T-helper 1 cell treated with Interleukin-12 subunit alpha and Interleukin-12 subunit beta and Interleukin-4 antibody, amounts not matched to agents 30 ng/mL and 1 ng/mL, for 36 hours (primary cell): ENCODE data around the gene PCDHA7. TPM values are rescaled to one million over a fixed set of nuclear protein-coding genes. Genes with fewer than 3 reads are reported as not detected.

ENCODE experiments used
- intact Hi-C: fragments of 100-400 bp; cut with micrococcal nuclease; formaldehyde crosslinking; loops from one replicate; pipeline ENCODE4 v1.15.1; 2024
- total RNA-seq: library from RNA; stranded (reverse); gene quantifications from 2 replicates; pipeline ENCODE4 v1.2.3, GENCODE V29; 2022

The PCDHA7 gene
- total RNA-seq, 1 donor from 2014 or later: not detected

- intact Hi-C loops: loop anchor here (10.0 kb wide), 1 partner anchor 543 kb away; the partner anchor contains the start of gene PCDHGA5
Observed at GRCh38 chr5:140821375-140822280, 12.4 kb upstream of the PCDHA7 start, which contains the start of gene PCDHA5. Gene PCDHA5, plus strand, starts transcription at chr5:140821613.

- intact Hi-C loops: loop anchor here (10.0 kb wide), 1 partner anchor 543 kb away; the partner anchor contains the start of gene PCDHGA5
Observed at GRCh38 chr5:140822281-140822629, 11.8 kb upstream of the PCDHA7 start.

- intact Hi-C loops: loop anchor here (10.0 kb wide), 1 partner anchor 542 kb away; the partner anchor contains the start of gene PCDHGA5
Observed at GRCh38 chr5:140822969-140823368, 11.1 kb upstream of the PCDHA7 start.

GRCh38 chr5:140823475-140823874 is 10.6 kb upstream of the PCDHA7 start:
- intact Hi-C loops: loop anchor here (10.0 kb wide), 1 partner anchor 541 kb away; the partner anchor contains the start of gene PCDHGA5

- intact Hi-C loops: loop anchor here (2.0 to 10.0 kb wide), 2 partner anchors 23 to 537 kb away; partner anchors contain the start of gene PCDHGA5
Observed at GRCh38 chr5:140827704-140828361, 6.2 kb upstream of the PCDHA7 start, which contains the start of gene PCDHA6. Gene PCDHA6, plus strand, starts transcription at chr5:140827960. Its CDS starts 132 bp downstream, at chr5:140828092.

GRCh38 chr5:140828362-140828737 is 5.7 kb upstream of the PCDHA7 start:
- intact Hi-C loops: loop anchor here (10.0 kb wide), 1 partner anchor 536 kb away; the partner anchor contains the start of gene PCDHGA5

- intact Hi-C loops: loop anchor here (5.0 to 10.0 kb wide), 2 partner anchors 38 to 535 kb away; partner anchors contain the start of genes PCDHA2 and PCDHGA5
Observed at GRCh38 chr5:140829511-140830501, 4.3 kb upstream of the PCDHA7 start.

- intact Hi-C loops: loop anchor here (5.0 kb wide), 1 partner anchor 42 kb away; the partner anchor contains the start of gene PCDHA2
Observed at GRCh38 chr5:140834439-140835008, 455 bp downstream of the PCDHA7 start.

- intact Hi-C loops: no loop called here
Observed at GRCh38 chr5:140835622-140836510, 1.8 kb downstream of the PCDHA7 start.

- intact Hi-C loops: loop anchor here (2.0 to 10.0 kb wide), 5 partner anchors 39 to 584 kb away; partner anchors contain the start of genes PCDHA1, PCDHA3, PCDHB16 and PCDHB9
Observed at GRCh38 chr5:140840978-140841962, 7.2 kb downstream of the PCDHA7 start, which contains the start of gene PCDHA8. Gene PCDHA8, plus strand, starts transcription at chr5:140841187. Its CDS starts 135 bp downstream, at chr5:140841322.

GRCh38 chr5:140842798-140843733 is 9.0 kb downstream of the PCDHA7 start:
- intact Hi-C loops: loop anchor here (5.0 to 10.0 kb wide), 4 partner anchors 41 to 582 kb away; partner anchors contain the start of genes PCDHA3, PCDHB16, PCDHB9 and PCDHGA11

GRCh38 chr5:140848139-140849102 is 14.4 kb downstream of the PCDHA7 start, which contains the start of gene PCDHA9:
Gene PCDHA9, plus strand, starts transcription at chr5:140848382. Its CDS starts 114 bp downstream, at chr5:140848496.
- intact Hi-C loops: loop anchor here (10.0 kb wide), 3 partner anchors 336 to 576 kb away; partner anchors contain the start of genes PCDHB16, PCDHB9 and PCDHGA11

- intact Hi-C loops: loop anchor here (10.0 kb wide), 3 partner anchors 335 to 575 kb away; partner anchors contain the start of genes PCDHB16, PCDHB9 and PCDHGA11
Observed at GRCh38 chr5:140849831-140850634, 16.0 kb downstream of the PCDHA7 start.
